CD4-positive, alpha-beta memory T cell (primary cell): Measurements from ENCODE around the gene UBALD2. TPM values are rescaled to one million over a fixed set of nuclear protein-coding genes. Genes with fewer than 3 reads are reported as not detected.

Experiments used
- CTCF ChIA-PET: fragments of 350-600 bp; sonication (Branson Sonifier 250); formaldehyde crosslinking; loops from one replicate; lab custom pipeline; 2021; ENCODE audit warnings: inconsistent platforms; ENCODE audit not compliant: partially characterized antibody; lab: Charles Lee
- POLR2A ChIA-PET: fragments of 350-600 bp; sonication (Branson Sonifier 250); formaldehyde crosslinking; loops from one replicate; lab custom pipeline; 2021; ENCODE audit not compliant: partially characterized antibody; lab: Charles Lee
- DNase-seq, 5 donors: peaks; one replicate each; pipeline versions ENCODE4 v3.0.0 to v3.0.0-alpha.2; 2020 to 2022; ENCODE audit warnings: mixed read lengths in 1 of 5
- H3K27ac ChIP-seq: one replicate; pipeline ENCODE4 v1.7.0; 2013; ENCODE audit warnings: low read depth, low read length
- H3K27me3 ChIP-seq: 2 replicates; pipeline ENCODE4 v1.7.0; 2013; ENCODE audit warnings: mild to moderate bottlenecking, low read length, moderate library complexity; ENCODE audit not compliant: insufficient read depth
- H3K36me3 ChIP-seq: 2 replicates; pipeline ENCODE4 v1.7.0; 2013; ENCODE audit warnings: mild to moderate bottlenecking, low read length, moderate library complexity; ENCODE audit not compliant: insufficient read depth
- H3K4me1 ChIP-seq: 2 replicates; pipeline ENCODE4 v1.7.0; 2013; ENCODE audit warnings: mild to moderate bottlenecking, low read length, moderate library complexity; ENCODE audit not compliant: insufficient read depth
- H3K4me3 ChIP-seq, 2 donors: one replicate each; pipeline ENCODE4 v1.7.0; 2013; ENCODE audit warnings: low read length in 2 of 2, mild to moderate bottlenecking in 1 of 2
- H3K9me3 ChIP-seq, 2 donors: one replicate each; pipeline ENCODE4 v1.7.0; 2013; ENCODE audit warnings: low read length in 2 of 2, control low read depth in 1 of 2; ENCODE audit not compliant: control insufficient read depth in 1 of 2
- H3K27ac Mint-ChIP-seq, 7 donors: one replicate each; pipeline ENCODE4 v1.8.0; 2020 to 2021; ENCODE audit warnings: mixed read lengths in 7 of 7, mild to moderate bottlenecking in 6 of 7, inconsistent platforms in 3 of 7, moderate library complexity in 3 of 7
- H3K27me3 Mint-ChIP-seq, 2 donors: one replicate each; pipeline ENCODE4 v1.8.0; 2020 to 2021; ENCODE audit warnings: mixed read lengths in 2 of 2
- H3K36me3 Mint-ChIP-seq, 2 donors: one replicate each; pipeline ENCODE4 v1.8.0; 2020 to 2021; ENCODE audit warnings: mixed read lengths in 2 of 2, inconsistent platforms in 1 of 2, mild to moderate bottlenecking in 1 of 2
- H3K4me1 Mint-ChIP-seq, 4 donors: one replicate each; pipeline ENCODE4 v1.8.0; 2020 to 2021; ENCODE audit warnings: mixed read lengths in 4 of 4, mild to moderate bottlenecking in 1 of 4
- H3K4me3 Mint-ChIP-seq, 8 donors: one replicate each; pipeline ENCODE4 v1.8.0; 2020 to 2021; ENCODE audit warnings: mixed read lengths in 8 of 8, mild to moderate bottlenecking in 7 of 8, moderate library complexity in 6 of 8, inconsistent platforms in 3 of 8
- H3K9me3 Mint-ChIP-seq, 8 donors: one replicate each; pipeline ENCODE4 v1.8.0; 2020 to 2021; ENCODE audit warnings: mixed read lengths in 8 of 8, mild to moderate bottlenecking in 5 of 8, inconsistent platforms in 3 of 8, moderate library complexity in 1 of 8
- intact Hi-C: fragments of 100-400 bp; cut with micrococcal nuclease; formaldehyde crosslinking; loops from one replicate; pipeline ENCODE4 v1.15.1; 2023
- polyA plus RNA-seq, 2 donors: library from polyadenylated mRNA; unstranded; fragments of 300-500 nt; fragmentation: Illumina TruSeq; gene quantifications; one replicate each; pipeline ENCODE4 v1.2.3, GENCODE V29; 2021
- total RNA-seq, 2 experiments: library from RNA; stranded (reverse); gene quantifications; one replicate each; pipeline ENCODE4 v1.2.3, GENCODE V29; 2021

Gene UBALD2
- total and polyA plus RNA-seq, 4 experiments from 2014 or later, result 6.2 to 103 (median 55.9) TPM

- Histone ChIP-seq H3K36me3 (no peaks in the 10 kb centered on the region), H3K4me3 (no peak overlapping the region), H3K9me3 (no peaks in the 10 kb centered on the region), H3K4me1 (peaks cover 42% of the 10 kb centered on the region), H3K27me3 (no peaks in the 10 kb centered on the region), H3K27ac (no peak overlapping the region)
- H3K9me3 Mint-ChIP-seq, result peaks cover 0 to 1% (median 0%) of the 10 kb centered on the region in 8 donors
- no peak overlapping the region for H3K4me3 Mint-ChIP-seq
- no peaks in the 10 kb centered on the region for H3K27me3 Mint-ChIP-seq
- peaks cover 0 to 1% of the 10 kb centered on the region in 2 donors for H3K36me3 Mint-ChIP-seq
- DNase-seq, result peak in 1 of 5 donors; percentile 7
- intact Hi-C loops, result no loop called here
- H3K27ac Mint-ChIP-seq, result peak overlapping the region in 4 of 7 donors; percentile 0 to 76 (median 52)
- POLR2A ChIA-PET, result interaction anchor here (1.0 to 18.5 kb wide), 4 partner anchors 11 to 92 kb away, joined by 3 to 620 read pairs (median 322); partner anchors contain the start of genes RNF157 and UBALD2
- H3K4me1 Mint-ChIP-seq, result peaks cover 12 to 49% (median 20%) of the 10 kb centered on the region in 4 donors
- CTCF ChIA-PET, result interaction anchor here (1.2 to 6.1 kb wide), 3 partner anchors 14 to 154 kb away, joined by 3 to 232 read pairs (median 53); no protein-coding TSS in a partner anchor
These were observed 11.5 kb downstream of the UBALD2 start for GRCh38 chr17:76276461-76277299.

DNA sequence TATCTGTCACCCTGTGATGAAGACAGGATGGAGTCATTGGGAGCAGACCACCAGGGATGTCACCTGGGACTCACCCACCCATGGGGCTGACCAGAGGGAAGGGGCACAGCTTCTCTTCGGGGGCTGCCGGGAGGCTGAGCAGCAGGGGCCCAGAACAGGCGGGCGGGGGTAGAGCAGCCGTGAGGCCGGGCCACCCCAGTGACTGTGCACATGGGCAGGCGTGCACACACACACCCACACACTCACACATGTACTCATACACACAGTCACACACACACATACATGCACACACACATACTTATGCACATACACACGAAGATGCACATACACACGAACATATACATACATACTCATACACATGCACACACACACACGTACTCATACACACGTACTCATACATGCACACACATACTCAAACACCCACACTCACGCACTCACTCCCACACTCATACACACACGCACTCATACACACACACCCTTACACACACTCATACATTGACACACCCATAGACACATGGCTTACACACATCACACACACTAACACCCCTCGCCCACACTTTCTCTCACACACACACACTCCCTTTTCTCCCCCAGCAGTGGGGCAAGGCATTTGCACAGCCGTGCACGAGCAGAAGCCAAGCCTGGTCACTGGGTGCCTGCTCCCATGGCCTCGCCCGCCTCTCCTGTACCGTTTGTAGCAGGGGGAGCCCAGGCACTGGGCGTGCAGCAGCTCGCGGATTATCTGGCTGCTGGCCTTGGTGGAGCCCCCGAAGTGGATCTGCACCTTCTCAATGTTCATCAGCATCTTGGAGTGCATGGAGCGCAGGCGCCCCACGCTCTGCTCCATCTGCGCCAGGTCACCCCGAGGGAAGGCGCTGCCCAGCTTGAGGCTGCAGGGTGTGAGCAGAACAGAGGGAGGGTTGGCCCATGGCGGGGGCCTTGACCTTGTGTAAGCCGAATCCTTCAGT lies 12.4 kb downstream of the UBALD2 start:
- ChIA-PET POLR2A (interaction anchor here (1.0 to 5.2 kb wide), 5 partner anchors 8 to 156 kb away, joined by 3 to 53 read pairs (median 30); partner anchors contain the start of gene UBALD2), CTCF (interaction anchor here (1.0 to 6.5 kb wide), 14 partner anchors 9 to 264 kb away, joined by 4 to 232 read pairs (median 28); partner anchors contain the start of genes EXOC7 and FOXJ1)
- H3K4me1 Mint-ChIP-seq, result peaks cover 12 to 43% (median 16%) of the 10 kb centered on the region in 4 donors
- no peaks in the 10 kb centered on the region for H3K9me3 ChIP-seq
- no peaks in the 10 kb centered on the region for H3K36me3 ChIP-seq
- no peak overlapping the region for H3K4me3 ChIP-seq
- intact Hi-C loops, result no loop called here
- H3K36me3 Mint-ChIP-seq, result peaks cover 0 to 1% of the 10 kb centered on the region in 2 donors
- H3K27ac ChIP-seq, result no peak overlapping the region
- no peaks in the 10 kb centered on the region for H3K27me3 ChIP-seq
- H3K27me3 Mint-ChIP-seq, result no peaks in the 10 kb centered on the region
- H3K4me3 Mint-ChIP-seq, result peak overlapping the region in 1 of 8 donors; percentile 3
- H3K9me3 Mint-ChIP-seq, result no peaks in the 10 kb centered on the region
- H3K4me1 ChIP-seq, result peaks cover 33% of the 10 kb centered on the region
- peak overlapping the region in 5 of 7 donors; percentile 0 to 57 (median 38) for H3K27ac Mint-ChIP-seq
- DNase-seq, result peak in 1 of 5 donors; percentile 4

DNA sequence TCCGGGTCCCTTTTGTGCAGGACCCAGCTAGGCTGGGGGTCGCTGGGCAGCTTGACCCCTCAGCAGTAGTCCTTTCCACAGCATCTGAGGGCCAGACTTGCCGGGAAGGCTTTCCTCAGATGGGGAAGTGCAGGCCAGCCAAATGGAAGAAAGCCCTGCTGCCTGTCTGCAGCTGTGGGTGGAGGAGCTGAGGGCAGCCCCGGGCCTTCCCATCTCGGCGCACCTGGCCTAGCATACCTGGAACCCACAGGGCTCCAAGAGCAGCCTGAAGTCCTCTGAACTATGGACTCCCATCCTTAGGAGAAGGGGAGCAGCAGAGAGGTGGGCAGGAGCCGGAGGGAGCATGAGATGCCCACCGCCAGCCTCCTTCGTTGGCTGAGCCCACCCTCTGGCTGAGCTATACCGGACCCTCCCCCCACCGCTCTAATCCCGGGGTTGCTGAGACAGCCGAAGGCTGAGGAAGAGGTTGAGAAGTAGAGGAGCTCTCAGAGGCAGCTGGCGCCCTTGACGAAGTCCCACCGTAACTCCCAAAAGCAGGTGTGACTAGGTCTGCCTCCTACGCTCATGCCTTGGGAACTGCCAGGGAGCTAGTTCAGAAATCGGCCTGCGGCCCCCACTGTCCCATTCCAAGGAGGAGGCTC lies 13.2 kb downstream of the UBALD2 start:
- Histone ChIP-seq H3K4me1 (peaks cover 25% of the 10 kb centered on the region), H3K9me3 (no peaks in the 10 kb centered on the region), H3K27ac (no peak overlapping the region), H3K27me3 (no peaks in the 10 kb centered on the region), H3K4me3 (no peak overlapping the region), H3K36me3 (no peaks in the 10 kb centered on the region)
- ChIA-PET POLR2A (interaction anchor here (0.5 to 5.2 kb wide), 5 partner anchors 9 to 156 kb away, joined by 4 to 53 read pairs (median 30); partner anchors contain the start of gene UBALD2), CTCF (interaction anchor here (0.8 to 6.5 kb wide), 20 partner anchors 10 to 265 kb away, joined by 3 to 232 read pairs (median 25); partner anchors contain the start of genes EXOC7 and FOXJ1)
- no peaks in the 10 kb centered on the region for H3K9me3 Mint-ChIP-seq
- peak in 1 of 5 donors; percentile 16 for DNase-seq
- peak overlapping the region in 2 of 7 donors; percentile 47 to 57 for H3K27ac Mint-ChIP-seq
- peaks cover 0 to 1% of the 10 kb centered on the region in 2 donors for H3K36me3 Mint-ChIP-seq
- intact Hi-C loops, result no loop called here
- peaks cover 7 to 35% (median 12%) of the 10 kb centered on the region in 4 donors for H3K4me1 Mint-ChIP-seq
- no peak overlapping the region for H3K4me3 Mint-ChIP-seq
- H3K27me3 Mint-ChIP-seq, result no peaks in the 10 kb centered on the region

DNA sequence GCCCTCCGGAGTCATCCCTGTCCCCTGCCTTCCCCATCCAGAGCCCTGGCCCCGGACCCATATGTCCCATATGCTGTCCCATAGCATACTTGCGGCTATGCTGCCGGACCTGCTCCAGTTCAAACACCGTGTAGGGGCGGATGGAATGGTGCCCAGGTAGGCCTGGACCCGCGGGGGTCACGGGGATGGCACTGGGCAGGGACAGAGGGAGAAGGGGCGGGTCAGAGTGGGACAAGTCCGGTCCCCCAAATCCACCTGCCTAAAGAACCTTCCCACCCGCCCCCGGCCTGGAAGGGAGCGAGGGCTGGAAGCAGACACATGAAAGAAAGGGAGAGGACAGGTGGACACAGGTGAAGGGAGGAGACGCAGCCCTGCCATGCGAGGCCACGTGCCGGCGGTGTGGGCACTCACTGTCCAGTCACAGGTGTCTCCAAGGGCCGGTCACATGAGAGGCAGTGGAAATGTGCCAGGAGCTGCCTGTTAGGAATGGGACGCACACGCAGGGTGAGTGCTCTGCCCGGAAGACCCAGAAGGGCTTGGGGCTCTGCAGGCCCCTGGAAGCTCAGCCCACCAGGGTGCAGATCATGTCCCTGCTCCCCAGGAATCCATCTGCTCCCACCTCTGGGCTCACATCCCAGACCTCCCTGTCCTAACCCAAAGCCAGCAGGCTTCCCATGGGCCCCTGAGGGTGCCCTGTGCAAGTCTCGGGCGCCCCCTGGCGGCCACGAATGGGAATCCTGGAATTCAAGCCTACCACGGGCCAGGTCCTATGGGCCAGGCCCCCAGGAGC lies 14.0 kb downstream of the UBALD2 start:
- no peaks in the 10 kb centered on the region for H3K27me3 ChIP-seq
- Mint-ChIP-seq H3K4me3 (no peak overlapping the region), H3K36me3 (peaks cover 0 to 1% of the 10 kb centered on the region in 2 donors), H3K27ac (peak overlapping the region in 3 of 7 donors; percentile 25 to 77 (median 59)), H3K27me3 (no peaks in the 10 kb centered on the region), H3K4me1 (peaks cover 7 to 28% (median 10%) of the 10 kb centered on the region in 4 donors), H3K9me3 (no peaks in the 10 kb centered on the region)
- H3K4me1 ChIP-seq, result peaks cover 17% of the 10 kb centered on the region
- POLR2A ChIA-PET, result interaction anchor here (0.5 to 5.2 kb wide), 21 partner anchors 9 to 265 kb away, joined by 3 to 53 read pairs (median 5); partner anchors contain the start of genes EXOC7, FOXJ1 and UBALD2
- no peak overlapping the region for H3K4me3 ChIP-seq
- H3K27ac ChIP-seq, result no peak overlapping the region
- CTCF ChIA-PET, result interaction anchor here (0.5 to 6.5 kb wide), 61 partner anchors 9 to 346 kb away, joined by 3 to 232 read pairs (median 6); partner anchors contain the start of genes EXOC7, FOXJ1, SRP68 and UBALD2
- no peaks in the 10 kb centered on the region for H3K9me3 ChIP-seq
- DNase-seq, result peak; percentile 78 to 84 (median 79)
- H3K36me3 ChIP-seq, result no peaks in the 10 kb centered on the region
- intact Hi-C loops, result loop anchor here (1.0 kb wide), 5 partner anchors 20 to 265 kb away; no protein-coding TSS in a partner anchor

DNA sequence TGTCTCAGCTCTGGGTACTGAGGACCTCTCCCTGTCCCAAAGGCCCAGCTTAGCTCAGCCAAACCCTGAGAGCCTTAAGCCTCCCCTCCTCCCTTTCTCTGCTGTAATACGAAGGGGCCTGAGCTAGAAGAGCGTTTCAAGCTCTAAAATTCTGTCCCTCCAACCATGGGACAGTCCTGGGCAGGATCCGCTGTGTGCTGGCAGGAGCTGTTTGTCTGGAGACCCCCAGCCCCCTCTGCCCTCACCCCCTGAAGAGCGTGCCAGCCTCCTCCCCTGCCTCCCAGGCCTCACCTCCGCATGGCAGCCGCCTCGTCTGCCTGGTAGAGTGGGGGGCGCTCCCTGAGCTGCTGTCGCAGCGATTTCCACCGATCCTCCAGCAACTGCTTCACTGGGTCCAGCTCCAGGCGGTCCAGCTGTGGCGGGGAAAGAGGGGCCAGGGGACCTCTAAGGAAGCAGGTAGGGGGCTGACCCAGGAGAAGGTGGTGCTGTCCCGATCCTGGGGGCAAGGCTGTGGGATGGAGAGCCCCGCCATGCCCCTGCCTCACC lies 14.7 kb downstream of the UBALD2 start:
- ChIA-PET CTCF (interaction anchor here (0.5 to 6.5 kb wide), 60 partner anchors 8 to 347 kb away, joined by 3 to 232 read pairs (median 6); partner anchors contain the start of genes EXOC7, FOXJ1, SRP68 and UBALD2), POLR2A (interaction anchor here (0.6 to 5.2 kb wide), 22 partner anchors 10 to 266 kb away, joined by 3 to 53 read pairs (median 5); partner anchors contain the start of genes EXOC7, FOXJ1 and UBALD2)
- Mint-ChIP-seq H3K27ac (peak overlapping the region in 3 of 7 donors; percentile 25 to 77 (median 59)), H3K27me3 (no peaks in the 10 kb centered on the region), H3K4me3 (no peak overlapping the region), H3K36me3 (peaks cover 0 to 1% of the 10 kb centered on the region in 2 donors), H3K9me3 (no peaks in the 10 kb centered on the region), H3K4me1 (peaks cover 7 to 21% (median 10%) of the 10 kb centered on the region in 4 donors)
- H3K27ac ChIP-seq, result no peak overlapping the region
- no peaks in the 10 kb centered on the region for H3K36me3 ChIP-seq
- no peaks in the 10 kb centered on the region for H3K9me3 ChIP-seq
- no peaks in the 10 kb centered on the region for H3K27me3 ChIP-seq
- intact Hi-C loops, result loop anchor here (1.0 kb wide), 5 partner anchors 19 to 266 kb away; no protein-coding TSS in a partner anchor
- DNase-seq, result no peak
- peaks cover 10% of the 10 kb centered on the region for H3K4me1 ChIP-seq
- no peak overlapping the region for H3K4me3 ChIP-seq
